ENCODE measurements around the gene RBM47. TPM values are rescaled to one million over a fixed set of nuclear protein-coding genes. Genes with fewer than 3 reads are reported as not detected.
A peak's percentile ranks its signal among the peaks of the same experiment; 100 is the strongest.

The RBM47 gene
- total and polyA plus RNA-seq, 2 experiments from 2014 or later: 35.6 to 139 TPM

- Mint-ChIP-seq H3K4me1 (peaks cover 48% of the 10 kb centered on the region), H3K36me3 (ENCODE audit: low read depth) (peaks cover 17% of the 10 kb centered on the region; the same call in 2 of the 3 replicates), H3K27me3 (ENCODE audit: insufficient read depth, low read depth, poor library complexity) (peaks cover 5% of the 10 kb centered on the region), H3K9me3 (no peaks in the 10 kb centered on the region; the same call in 2 of the 3 replicates), H3K4me3 (no peak overlapping the region; the same call in 2 of the 3 replicates), H3K27ac (peak overlapping the region; percentile 27; the same call in 1 of the 2 replicates)
- Histone ChIP-seq H3K9me2 (ENCODE audit: insufficient read depth) (no peaks in the 10 kb centered on the region), H3K4me1 (ENCODE audit: insufficient read depth) (peaks cover 33% of the 10 kb centered on the region), H3K79me2 (replicated peaks; ENCODE audit: insufficient read depth) (peaks cover 35% of the 10 kb centered on the region), H3K27me3 (ENCODE audit: insufficient read depth) (no peaks in the 10 kb centered on the region), H3K4me3 (no peak overlapping the region), H3F3A (replicated peaks; ENCODE audit: low read depth) (no peaks in the 10 kb centered on the region), H3K36me3 (ENCODE audit: insufficient read depth) (no peaks in the 10 kb centered on the region), H4K20me1 (replicated peaks; ENCODE audit: insufficient read depth) (peaks cover 5% of the 10 kb centered on the region; the same call in 1 of the 2 replicates), H3K4me2 (no peak overlapping the region), H3K27ac (ENCODE audit: low read depth) (no peak overlapping the region), H2AFZ (no peak overlapping the region)
- TF ChIP-seq NANOG (IDR thresholded peaks at IDR 0.05; ENCODE audit: borderline replicate concordance) (no peak), JUNB (IDR thresholded peaks at IDR 0.05; ENCODE audit: unreplicated experiment) (no peak), STAT1 (IDR thresholded peaks at IDR 0.05; ENCODE audit: unreplicated experiment) (no peak), EZH2 (IDR thresholded peaks at IDR 0.05; ENCODE audit: low read depth, unreplicated experiment) (no peak), ETS1 (IDR thresholded peaks at IDR 0.05) (no peak)
- TF ChIP-seq, protein P1, sequence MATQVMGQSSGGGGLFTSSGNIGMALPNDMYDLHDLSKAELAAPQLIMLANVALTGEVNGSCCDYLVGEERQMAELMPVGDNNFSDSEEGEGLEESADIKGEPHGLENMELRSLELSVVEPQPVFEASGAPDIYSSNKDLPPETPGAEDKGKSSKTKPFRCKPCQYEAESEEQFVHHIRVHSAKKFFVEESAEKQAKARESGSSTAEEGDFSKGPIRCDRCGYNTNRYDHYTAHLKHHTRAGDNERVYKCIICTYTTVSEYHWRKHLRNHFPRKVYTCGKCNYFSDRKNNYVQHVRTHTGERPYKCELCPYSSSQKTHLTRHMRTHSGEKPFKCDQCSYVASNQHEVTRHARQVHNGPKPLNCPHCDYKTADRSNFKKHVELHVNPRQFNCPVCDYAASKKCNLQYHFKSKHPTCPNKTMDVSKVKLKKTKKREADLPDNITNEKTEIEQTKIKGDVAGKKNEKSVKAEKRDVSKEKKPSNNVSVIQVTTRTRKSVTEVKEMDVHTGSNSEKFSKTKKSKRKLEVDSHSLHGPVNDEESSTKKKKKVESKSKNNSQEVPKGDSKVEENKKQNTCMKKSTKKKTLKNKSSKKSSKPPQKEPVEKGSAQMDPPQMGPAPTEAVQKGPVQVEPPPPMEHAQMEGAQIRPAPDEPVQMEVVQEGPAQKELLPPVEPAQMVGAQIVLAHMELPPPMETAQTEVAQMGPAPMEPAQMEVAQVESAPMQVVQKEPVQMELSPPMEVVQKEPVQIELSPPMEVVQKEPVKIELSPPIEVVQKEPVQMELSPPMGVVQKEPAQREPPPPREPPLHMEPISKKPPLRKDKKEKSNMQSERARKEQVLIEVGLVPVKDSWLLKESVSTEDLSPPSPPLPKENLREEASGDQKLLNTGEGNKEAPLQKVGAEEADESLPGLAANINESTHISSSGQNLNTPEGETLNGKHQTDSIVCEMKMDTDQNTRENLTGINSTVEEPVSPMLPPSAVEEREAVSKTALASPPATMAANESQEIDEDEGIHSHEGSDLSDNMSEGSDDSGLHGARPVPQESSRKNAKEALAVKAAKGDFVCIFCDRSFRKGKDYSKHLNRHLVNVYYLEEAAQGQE (IDR thresholded peaks at IDR 0.05; ENCODE audit: unreplicated experiment): no peak
- TF ChIP-seq, protein P2, sequence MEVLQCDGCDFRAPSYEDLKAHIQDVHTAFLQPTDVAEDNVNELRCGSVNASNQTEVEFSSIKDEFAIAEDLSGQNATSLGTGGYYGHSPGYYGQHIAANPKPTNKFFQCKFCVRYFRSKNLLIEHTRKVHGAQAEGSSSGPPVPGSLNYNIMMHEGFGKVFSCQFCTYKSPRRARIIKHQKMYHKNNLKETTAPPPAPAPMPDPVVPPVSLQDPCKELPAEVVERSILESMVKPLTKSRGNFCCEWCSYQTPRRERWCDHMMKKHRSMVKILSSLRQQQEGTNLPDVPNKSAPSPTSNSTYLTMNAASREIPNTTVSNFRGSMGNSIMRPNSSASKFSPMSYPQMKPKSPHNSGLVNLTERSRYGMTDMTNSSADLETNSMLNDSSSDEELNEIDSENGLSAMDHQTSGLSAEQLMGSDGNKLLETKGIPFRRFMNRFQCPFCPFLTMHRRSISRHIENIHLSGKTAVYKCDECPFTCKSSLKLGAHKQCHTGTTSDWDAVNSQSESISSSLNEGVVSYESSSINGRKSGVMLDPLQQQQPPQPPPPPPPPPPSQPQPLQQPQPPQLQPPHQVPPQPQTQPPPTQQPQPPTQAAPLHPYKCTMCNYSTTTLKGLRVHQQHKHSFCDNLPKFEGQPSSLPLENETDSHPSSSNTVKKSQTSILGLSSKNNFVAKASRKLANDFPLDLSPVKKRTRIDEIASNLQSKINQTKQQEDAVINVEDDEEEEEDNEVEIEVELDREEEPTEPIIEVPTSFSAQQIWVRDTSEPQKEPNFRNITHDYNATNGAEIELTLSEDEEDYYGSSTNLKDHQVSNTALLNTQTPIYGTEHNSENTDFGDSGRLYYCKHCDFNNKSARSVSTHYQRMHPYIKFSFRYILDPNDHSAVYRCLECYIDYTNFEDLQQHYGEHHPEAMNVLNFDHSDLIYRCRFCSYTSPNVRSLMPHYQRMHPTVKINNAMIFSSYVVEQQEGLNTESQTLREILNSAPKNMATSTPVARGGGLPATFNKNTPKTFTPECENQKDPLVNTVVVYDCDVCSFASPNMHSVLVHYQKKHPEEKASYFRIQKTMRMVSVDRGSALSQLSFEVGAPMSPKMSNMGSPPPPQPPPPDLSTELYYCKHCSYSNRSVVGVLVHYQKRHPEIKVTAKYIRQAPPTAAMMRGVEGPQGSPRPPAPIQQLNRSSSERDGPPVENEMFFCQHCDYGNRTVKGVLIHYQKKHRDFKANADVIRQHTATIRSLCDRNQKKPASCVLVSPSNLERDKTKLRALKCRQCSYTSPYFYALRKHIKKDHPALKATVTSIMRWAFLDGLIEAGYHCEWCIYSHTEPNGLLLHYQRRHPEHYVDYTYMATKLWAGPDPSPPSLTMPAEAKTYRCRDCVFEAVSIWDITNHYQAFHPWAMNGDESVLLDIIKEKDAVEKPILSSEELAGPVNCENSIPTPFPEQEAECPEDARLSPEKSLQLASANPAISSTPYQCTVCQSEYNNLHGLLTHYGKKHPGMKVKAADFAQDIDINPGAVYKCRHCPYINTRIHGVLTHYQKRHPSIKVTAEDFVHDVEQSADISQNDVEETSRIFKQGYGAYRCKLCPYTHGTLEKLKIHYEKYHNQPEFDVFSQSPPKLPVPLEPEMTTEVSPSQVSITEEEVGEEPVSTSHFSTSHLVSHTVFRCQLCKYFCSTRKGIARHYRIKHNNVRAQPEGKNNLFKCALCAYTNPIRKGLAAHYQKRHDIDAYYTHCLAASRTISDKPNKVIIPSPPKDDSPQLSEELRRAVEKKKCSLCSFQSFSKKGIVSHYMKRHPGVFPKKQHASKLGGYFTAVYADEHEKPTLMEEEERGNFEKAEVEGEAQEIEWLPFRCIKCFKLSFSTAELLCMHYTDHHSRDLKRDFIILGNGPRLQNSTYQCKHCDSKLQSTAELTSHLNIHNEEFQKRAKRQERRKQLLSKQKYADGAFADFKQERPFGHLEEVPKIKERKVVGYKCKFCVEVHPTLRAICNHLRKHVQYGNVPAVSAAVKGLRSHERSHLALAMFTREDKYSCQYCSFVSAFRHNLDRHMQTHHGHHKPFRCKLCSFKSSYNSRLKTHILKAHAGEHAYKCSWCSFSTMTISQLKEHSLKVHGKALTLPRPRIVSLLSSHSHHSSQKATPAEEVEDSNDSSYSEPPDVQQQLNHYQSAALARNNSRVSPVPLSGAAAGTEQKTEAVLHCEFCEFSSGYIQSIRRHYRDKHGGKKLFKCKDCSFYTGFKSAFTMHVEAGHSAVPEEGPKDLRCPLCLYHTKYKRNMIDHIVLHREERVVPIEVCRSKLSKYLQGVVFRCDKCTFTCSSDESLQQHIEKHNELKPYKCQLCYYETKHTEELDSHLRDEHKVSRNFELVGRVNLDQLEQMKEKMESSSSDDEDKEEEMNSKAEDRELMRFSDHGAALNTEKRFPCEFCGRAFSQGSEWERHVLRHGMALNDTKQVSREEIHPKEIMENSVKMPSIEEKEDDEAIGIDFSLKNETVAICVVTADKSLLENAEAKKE (CRISPR knock-in tag; IDR thresholded peaks at IDR 0.05): no peak
- TF ChIP-seq, protein P3, sequence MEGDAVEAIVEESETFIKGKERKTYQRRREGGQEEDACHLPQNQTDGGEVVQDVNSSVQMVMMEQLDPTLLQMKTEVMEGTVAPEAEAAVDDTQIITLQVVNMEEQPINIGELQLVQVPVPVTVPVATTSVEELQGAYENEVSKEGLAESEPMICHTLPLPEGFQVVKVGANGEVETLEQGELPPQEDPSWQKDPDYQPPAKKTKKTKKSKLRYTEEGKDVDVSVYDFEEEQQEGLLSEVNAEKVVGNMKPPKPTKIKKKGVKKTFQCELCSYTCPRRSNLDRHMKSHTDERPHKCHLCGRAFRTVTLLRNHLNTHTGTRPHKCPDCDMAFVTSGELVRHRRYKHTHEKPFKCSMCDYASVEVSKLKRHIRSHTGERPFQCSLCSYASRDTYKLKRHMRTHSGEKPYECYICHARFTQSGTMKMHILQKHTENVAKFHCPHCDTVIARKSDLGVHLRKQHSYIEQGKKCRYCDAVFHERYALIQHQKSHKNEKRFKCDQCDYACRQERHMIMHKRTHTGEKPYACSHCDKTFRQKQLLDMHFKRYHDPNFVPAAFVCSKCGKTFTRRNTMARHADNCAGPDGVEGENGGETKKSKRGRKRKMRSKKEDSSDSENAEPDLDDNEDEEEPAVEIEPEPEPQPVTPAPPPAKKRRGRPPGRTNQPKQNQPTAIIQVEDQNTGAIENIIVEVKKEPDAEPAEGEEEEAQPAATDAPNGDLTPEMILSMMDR (conservative IDR thresholded peaks at IDR 0.05; ENCODE audit: low read depth in 2 of 2): no peak
- ATAC-seq (peak; percentile 52), DNase-seq (ENCODE audit: low spot score) (no peak)
Measured at GRCh38 chr4:40484346-40485090, 145.1 kb downstream of the RBM47 start.

Data from GM23338 (cell line).